NOMO-1 treated with DMSO at 0.1 percent for 48 hours (cell line): ENCODE data around the gene ZNF221.

Source experiments
- DNase-seq: peaks from one replicate; lab custom pipeline; 2025; ENCODE audit not compliant: unreplicated experiment; lab: John Stamatoyannopoulos, UW

The ZNF221 gene

GRCh38 chr19:43956827-43957226 lies 5.8 kb downstream of the ZNF221 start:
- DNase-seq: peak; percentile 1

GRCh38 chr19:43957891-43958290 lies 6.9 kb downstream of the ZNF221 start:
- no peak for DNase-seq

- no peak for DNase-seq
These were observed 9.4 kb downstream of the ZNF221 start for GRCh38 chr19:43960411-43960810.

GRCh38 chr19:43966079-43966694 lies 15.2 kb downstream of the ZNF221 start:
- no peak for DNase-seq

GRCh38 chr19:43976732-43977131 lies 25.7 kb downstream of the ZNF221 start:
- no peak for DNase-seq

- DNase-seq: no peak
These were observed 32.5 kb downstream of the ZNF221 start for GRCh38 chr19:43983544-43983911.

- DNase-seq: peak; percentile 78
These were observed 33.1 kb downstream of the ZNF221 start, which contains the start of gene ZNF155 for GRCh38 chr19:43983912-43984686. ZNF155 (plus strand) TSS chr19:43984188; CDS start chr19:43988544, 4,356 bp downstream.

- no peak for DNase-seq
These were observed 33.6 kb downstream of the ZNF221 start for GRCh38 chr19:43984687-43985000.

GRCh38 chr19:43997631-43998290 lies 46.7 kb downstream of the ZNF221 start:
- no peak for DNase-seq

GRCh38 chr19:44002212-44002565 lies 51.2 kb downstream of the ZNF221 start:
- no peak for DNase-seq

GRCh38 chr19:44002566-44003460 lies 51.8 kb downstream of the ZNF221 start, which contains the start of gene ZNF230:
ZNF230 (plus strand) TSS chr19:44002957; CDS start chr19:44007079, 4,122 bp downstream.
- DNase-seq: peak; percentile 97

- DNase-seq: peak; percentile 69
These were observed 52.5 kb downstream of the ZNF221 start for GRCh38 chr19:44003461-44004009.

- DNase-seq: peak; percentile 75
These were observed 54.9 kb downstream of the ZNF221 start for GRCh38 chr19:44005973-44006372.

- no peak for DNase-seq
These were observed 56.4 kb downstream of the ZNF221 start for GRCh38 chr19:44007473-44007872.

- DNase-seq: no peak
These were observed 59.4 kb downstream of the ZNF221 start for GRCh38 chr19:44010468-44010867.
